Thoracic aorta (tissue), 2 donors: ENCODE measurements around the gene CLSTN2. TPM values are rescaled to one million over a fixed set of nuclear protein-coding genes. Genes with fewer than 3 reads are reported as not detected.

Source experiments
- ATAC-seq: fragments of 150-250 bp; one replicate; pipeline ENCODE4 v1.8.0; 2017; ENCODE audit warnings: low read depth; ENCODE audit not compliant: insufficient number of reproducible peaks, low FRiP score
- DNase-seq: peaks from one replicate; pipeline ENCODE4 v3.0.0-alpha.2; 2020; ENCODE audit warnings: low spot score
- H3K27ac ChIP-seq, 2 donors: fragments of 200-600 bp; sonication (generic); 1 replicate in 1 of 2; 2 replicates in 1 of 2; pipeline ENCODE4 v1.5.1; 2016; ENCODE audit warnings: mild to moderate bottlenecking in 2 of 2, moderate library complexity in 2 of 2
- H3K27me3 ChIP-seq: fragments of 200-600 bp; sonication (generic); replicated peaks from 2 replicates; pipeline ENCODE4 v1.6.0; 2016; ENCODE audit warnings: mild to moderate bottlenecking; ENCODE audit not compliant: insufficient read depth
- H3K36me3 ChIP-seq: fragments of 200-600 bp; sonication (generic); one replicate; pipeline ENCODE4 v1.5.1; 2016
- H3K4me1 ChIP-seq, 2 donors: fragments of 200-600 bp; sonication (generic); 1 replicate in 1 of 2; 2 replicates in 1 of 2; pipeline versions ENCODE4 v1.5.1 to v1.6.0; 2016; ENCODE audit warnings: low read depth in 2 of 2, mild to moderate bottlenecking in 1 of 2; ENCODE audit not compliant: control insufficient read depth in 1 of 2
- H3K4me3 ChIP-seq: fragments of 200-600 bp; sonication (generic); 2 replicates; pipeline ENCODE4 v1.5.1; 2016; ENCODE audit warnings: mild to moderate bottlenecking
- H3K9me3 ChIP-seq: fragments of 200-600 bp; sonication (generic); 2 replicates; pipeline ENCODE4 v1.5.1; 2016
- total RNA-seq, 2 donors: library from RNA; depleted of rRNA; stranded (reverse); fragments of >200 nt; gene quantifications; one replicate each; pipeline versions ENCODE4 v1.1.0 to v1.2.3, GENCODE V29; 2016
- TF ChIP-seq, protein P1 (sequence below): fragments of 200-600 bp; sonication (generic); IDR thresholded peaks from one replicate; pipeline ENCODE4 v1.5.1; 2019; ENCODE audit warnings: antibody characterized with exemption

The CLSTN2 gene
- total RNA-seq, 2 donors from 2014 or later = 7.6 to 15.7 TPM

DNA sequence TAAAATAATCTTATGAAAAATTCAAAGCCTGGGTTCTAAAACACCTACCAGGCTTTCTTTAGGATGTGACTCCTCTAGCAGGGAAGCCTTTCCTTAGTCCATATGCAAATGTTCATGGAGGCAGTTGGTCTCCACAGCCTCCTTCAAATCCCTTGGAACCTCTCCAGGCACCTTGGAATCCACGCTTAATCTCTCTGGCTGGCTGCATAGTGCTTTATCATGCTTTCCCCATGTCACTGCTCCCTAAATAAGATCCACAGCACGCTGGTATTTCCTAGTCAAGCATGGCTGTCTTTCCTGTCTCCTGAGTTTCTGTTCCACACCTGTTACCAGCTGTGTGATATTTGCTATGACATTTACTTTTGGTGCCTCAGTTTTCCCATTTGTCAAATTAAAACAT, 71.3 kb downstream of the CLSTN2 start:
- no peak for ATAC-seq

DNA sequence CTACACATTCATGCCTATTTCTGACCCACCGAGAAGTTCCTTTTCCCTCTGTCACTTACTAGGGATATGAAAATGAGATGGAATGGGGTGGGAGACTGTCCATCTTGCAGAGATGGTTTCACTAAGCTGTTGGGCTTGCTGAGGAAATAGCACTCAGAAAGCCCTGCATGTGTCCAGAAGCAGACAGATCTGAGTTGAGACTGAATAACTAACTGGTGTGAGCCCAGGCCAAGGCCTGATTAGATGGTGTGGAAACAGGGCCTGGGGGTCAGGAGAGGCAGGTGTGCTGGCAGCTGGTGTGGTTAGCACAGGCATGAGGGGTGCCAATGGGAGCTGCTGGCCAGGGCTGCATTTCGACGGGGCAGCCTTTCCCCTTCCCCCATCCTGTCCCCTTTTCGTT, 72.1 kb downstream of the CLSTN2 start:
- no peak overlapping the region for H3K4me3 ChIP-seq
- no peaks in the 10 kb centered on the region for H3K27me3 ChIP-seq
- no peaks in the 10 kb centered on the region for H3K9me3 ChIP-seq
- H3K27ac ChIP-seq = no peak overlapping the region
- DNase-seq (no peak), ATAC-seq (no peak)
- H3K36me3 ChIP-seq = no peaks in the 10 kb centered on the region
- H3K4me1 ChIP-seq = no peaks in the 10 kb centered on the region
- TF ChIP-seq, protein P1, sequence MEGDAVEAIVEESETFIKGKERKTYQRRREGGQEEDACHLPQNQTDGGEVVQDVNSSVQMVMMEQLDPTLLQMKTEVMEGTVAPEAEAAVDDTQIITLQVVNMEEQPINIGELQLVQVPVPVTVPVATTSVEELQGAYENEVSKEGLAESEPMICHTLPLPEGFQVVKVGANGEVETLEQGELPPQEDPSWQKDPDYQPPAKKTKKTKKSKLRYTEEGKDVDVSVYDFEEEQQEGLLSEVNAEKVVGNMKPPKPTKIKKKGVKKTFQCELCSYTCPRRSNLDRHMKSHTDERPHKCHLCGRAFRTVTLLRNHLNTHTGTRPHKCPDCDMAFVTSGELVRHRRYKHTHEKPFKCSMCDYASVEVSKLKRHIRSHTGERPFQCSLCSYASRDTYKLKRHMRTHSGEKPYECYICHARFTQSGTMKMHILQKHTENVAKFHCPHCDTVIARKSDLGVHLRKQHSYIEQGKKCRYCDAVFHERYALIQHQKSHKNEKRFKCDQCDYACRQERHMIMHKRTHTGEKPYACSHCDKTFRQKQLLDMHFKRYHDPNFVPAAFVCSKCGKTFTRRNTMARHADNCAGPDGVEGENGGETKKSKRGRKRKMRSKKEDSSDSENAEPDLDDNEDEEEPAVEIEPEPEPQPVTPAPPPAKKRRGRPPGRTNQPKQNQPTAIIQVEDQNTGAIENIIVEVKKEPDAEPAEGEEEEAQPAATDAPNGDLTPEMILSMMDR = no peak

More for the DNA sequence above, 71.3 kb downstream of the CLSTN2 start:
- TF ChIP-seq, protein P1 = no peak
- no peaks in the 10 kb centered on the region for H3K27me3 ChIP-seq
- DNase-seq = no peak
- no peaks in the 10 kb centered on the region for H3K9me3 ChIP-seq
- H3K36me3 ChIP-seq = no peaks in the 10 kb centered on the region
- no peak overlapping the region for H3K4me3 ChIP-seq
- no peaks in the 10 kb centered on the region for H3K4me1 ChIP-seq
- no peak overlapping the region for H3K27ac ChIP-seq

DNA sequence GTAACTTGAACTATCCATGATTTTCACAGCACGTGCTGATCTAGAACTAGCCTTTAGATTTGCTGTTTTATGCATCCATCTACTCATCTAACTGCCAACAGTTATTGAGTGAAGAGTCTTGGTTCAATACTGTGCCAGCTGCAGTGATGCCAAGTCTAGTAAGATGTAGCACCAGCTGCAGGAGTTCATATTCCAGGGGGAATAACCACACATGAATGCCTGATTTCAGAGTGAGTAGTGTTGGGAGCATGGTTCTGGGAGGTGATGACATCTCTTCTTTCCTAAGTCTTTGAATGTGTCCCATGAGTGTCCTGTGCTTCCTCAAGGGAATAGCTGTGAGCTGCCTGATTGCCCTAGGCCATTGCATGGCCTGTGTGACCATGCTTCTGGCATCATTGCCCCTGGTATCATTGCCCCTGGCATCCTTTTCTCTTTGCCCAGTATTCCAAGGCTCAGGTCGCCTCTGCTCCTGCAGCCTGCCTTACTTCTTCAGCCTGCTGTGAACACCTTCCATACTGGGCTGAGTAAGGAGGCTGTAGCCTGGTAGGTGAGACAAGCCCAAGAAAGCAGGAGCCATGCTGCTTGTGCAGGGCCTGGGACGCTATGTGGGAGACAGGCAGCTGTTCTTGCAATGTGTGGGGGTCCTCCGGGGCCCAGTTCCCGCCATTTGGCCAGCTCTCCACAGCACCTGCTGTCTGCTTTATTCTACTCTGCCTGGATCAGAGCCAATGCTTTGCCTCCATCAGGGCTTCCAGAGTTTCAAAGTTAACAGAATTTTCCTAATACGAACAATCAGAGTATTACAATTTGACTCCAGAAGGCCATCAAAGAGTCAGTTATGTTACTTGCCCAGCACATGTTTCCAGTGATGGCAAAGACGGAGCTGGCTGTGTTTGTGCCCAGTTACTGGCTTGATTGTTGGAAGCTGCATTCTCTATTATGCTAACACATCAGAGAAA, 73.2 kb downstream of the CLSTN2 start:
- Histone ChIP-seq H3K9me3 (no peaks in the 10 kb centered on the region), H3K4me3 (no peak overlapping the region), H3K27ac (no peak overlapping the region), H3K27me3 (no peaks in the 10 kb centered on the region), H3K36me3 (no peaks in the 10 kb centered on the region), H3K4me1 (no peaks in the 10 kb centered on the region)
- DNase-seq (no peak), ATAC-seq (no peak)
- TF ChIP-seq, protein P1 = no peak

DNA sequence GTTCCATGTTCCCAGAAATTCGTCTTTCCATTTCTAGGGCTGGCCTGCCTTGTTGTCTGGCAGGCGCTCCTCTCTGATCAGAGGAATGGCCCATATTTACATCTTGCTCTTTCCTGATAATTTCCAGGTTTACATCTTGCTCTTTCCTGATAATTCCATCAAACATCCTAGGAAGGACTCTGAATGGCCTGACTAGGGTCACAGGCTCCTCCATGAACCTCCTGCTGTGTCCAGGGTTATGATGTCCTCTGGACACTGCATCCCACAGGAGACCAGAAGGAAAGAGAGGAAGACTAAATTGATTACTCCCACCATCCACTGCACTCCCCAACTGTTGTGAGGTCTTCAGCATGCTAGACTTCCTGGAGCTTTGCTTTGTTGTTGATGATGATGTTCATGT, 75.4 kb downstream of the CLSTN2 start:
- DNase-seq = no peak
- TF ChIP-seq, protein P1 = no peak

DNA sequence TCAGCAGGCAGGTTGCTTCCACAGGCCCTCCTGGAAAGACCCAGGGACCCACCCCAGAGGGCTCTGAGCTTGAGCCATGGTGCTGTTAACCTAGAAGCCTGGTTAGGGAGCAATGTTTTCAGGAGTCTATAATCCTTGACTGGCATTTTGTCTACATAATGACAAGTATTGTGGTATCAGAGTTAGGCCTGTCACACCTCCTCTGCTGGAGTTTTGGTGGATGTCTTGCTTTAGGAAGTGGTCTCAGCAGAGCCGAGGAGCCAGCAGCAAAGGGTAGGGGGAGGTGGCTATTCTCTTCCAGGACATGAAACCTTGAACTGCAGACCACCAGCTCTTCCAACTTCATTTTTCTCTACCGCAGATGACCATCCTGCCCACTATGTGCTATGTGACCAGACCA, 76.1 kb downstream of the CLSTN2 start:
- H3K4me3 ChIP-seq = no peak overlapping the region
- no peaks in the 10 kb centered on the region for H3K9me3 ChIP-seq
- H3K27me3 ChIP-seq = no peaks in the 10 kb centered on the region
- ATAC-seq (no peak), DNase-seq (no peak)
- no peaks in the 10 kb centered on the region for H3K36me3 ChIP-seq
- no peak overlapping the region for H3K27ac ChIP-seq
- H3K4me1 ChIP-seq = no peaks in the 10 kb centered on the region
- TF ChIP-seq, protein P1 = no peak

More for the DNA sequence above, 75.4 kb downstream of the CLSTN2 start:
- Histone ChIP-seq H3K4me3 (no peak overlapping the region), H3K27me3 (no peaks in the 10 kb centered on the region), H3K9me3 (no peaks in the 10 kb centered on the region), H3K36me3 (no peaks in the 10 kb centered on the region), H3K4me1 (no peaks in the 10 kb centered on the region), H3K27ac (no peak overlapping the region)
- no peak for ATAC-seq
